Measurements from ENCODE around the gene C10orf67. TPM values are rescaled to one million over a fixed set of nuclear protein-coding genes. Genes with fewer than 3 reads are reported as not detected.

The C10orf67 gene
- total and polyA plus RNA-seq, 9 donors, result 0.08 to 1.0 (median 0.28) TPM

GRCh38 chr10:23345861-23346260, 1.3 kb upstream of the C10orf67 start:
- Histone ChIP-seq H3K4me3 (no peak overlapping the region), H3K9me3 (no peaks in the 10 kb centered on the region), H3K4me1 (ENCODE audit: insufficient read depth) (peaks cover 3% of the 10 kb centered on the region), H3K36me3 (no peaks in the 10 kb centered on the region), H3K27me3 (no peaks in the 10 kb centered on the region), H3K27ac (no peak overlapping the region)
- no peak for DNase-seq
- TF ChIP-seq CTCF (IDR thresholded peaks at IDR 0.05), result no peak
- no peak for TF ChIP-seq EP300 (IDR thresholded peaks at IDR 0.05)
- TF ChIP-seq POLR2A (IDR thresholded peaks at IDR 0.05), result no peak
- WGBS, 3 donors, result 65 to 75% (median 73%) methylated on average over 5 of the region's 5 CpGs
- intact Hi-C loops (cut with DNase I), result loop anchor here in 1 of 4 donors (10.0 kb wide), 1 partner anchor 89 kb away; the partner anchor contains the start of gene OTUD1

- Histone ChIP-seq H3K27ac (peak overlapping the region in 1 of 2 donors; percentile 59), H3K4me1 (ENCODE audit: insufficient read depth) (peaks cover 3% of the 10 kb centered on the region), H3K36me3 (no peaks in the 10 kb centered on the region), H3K4me3 (peak overlapping the region; percentile 52), H3K27me3 (no peaks in the 10 kb centered on the region), H3K9me3 (no peaks in the 10 kb centered on the region)
- WGBS, 3 donors, result 3 to 10% (median 9%) methylated on average over 28 to 48 of the region's 48 CpGs
- TF ChIP-seq CTCF (IDR thresholded peaks at IDR 0.05), result no peak
- TF ChIP-seq EP300 (IDR thresholded peaks at IDR 0.05), result no peak
- no peak for TF ChIP-seq POLR2A (IDR thresholded peaks at IDR 0.05)
- peak; percentile 82 to 89 (median 85) for DNase-seq
- intact Hi-C loops (cut with DNase I), result loop anchor here in 1 of 4 donors (10.0 kb wide), 1 partner anchor 91 kb away; the partner anchor contains the start of gene OTUD1
Measured at GRCh38 chr10:23343591-23344240, 881 bp downstream of the C10orf67 start.

- intact Hi-C loops (cut with DNase I), result loop anchor here in 1 of 4 donors (10.0 kb wide), 1 partner anchor 92 kb away; the partner anchor contains the start of gene OTUD1
- 85 to 90% (median 87%) methylated on average over 11 of the region's 11 CpGs for WGBS, 3 donors
- Histone ChIP-seq H3K36me3 (no peaks in the 10 kb centered on the region), H3K27ac (no peak overlapping the region), H3K4me1 (ENCODE audit: insufficient read depth) (no peaks in the 10 kb centered on the region), H3K27me3 (no peaks in the 10 kb centered on the region), H3K4me3 (no peak overlapping the region), H3K9me3 (no peaks in the 10 kb centered on the region)
- TF ChIP-seq EP300 (IDR thresholded peaks at IDR 0.05) (no peak), POLR2A (IDR thresholded peaks at IDR 0.05) (no peak), CTCF (IDR thresholded peaks at IDR 0.05) (no peak)
- DNase-seq, result no peak
Measured at GRCh38 chr10:23342213-23342884, 2.2 kb downstream of the C10orf67 start.

GRCh38 chr10:23341004-23341403, 3.6 kb downstream of the C10orf67 start:
- Histone ChIP-seq H3K9me3 (no peaks in the 10 kb centered on the region), H3K27ac (no peak overlapping the region), H3K27me3 (no peaks in the 10 kb centered on the region), H3K36me3 (no peaks in the 10 kb centered on the region), H3K4me1 (ENCODE audit: insufficient read depth) (no peaks in the 10 kb centered on the region), H3K4me3 (no peak overlapping the region)
- TF ChIP-seq POLR2A (IDR thresholded peaks at IDR 0.05) (no peak), CTCF (IDR thresholded peaks at IDR 0.05) (no peak), EP300 (IDR thresholded peaks at IDR 0.05) (no peak)
- DNase-seq, result no peak
- intact Hi-C loops (cut with DNase I), result loop anchor here in 1 of 4 donors (10.0 kb wide), 1 partner anchor 94 kb away; the partner anchor contains the start of gene OTUD1
- 46 to 48% (median 47%) methylated on average over 2 of the region's 2 CpGs for WGBS, 3 donors
